Right cardiac atrium (tissue), 5 donors: ENCODE results near the gene UBE4B. TPM values are rescaled to one million over a fixed set of nuclear protein-coding genes. Genes with fewer than 3 reads are reported as not detected.

ENCODE experiments used
- ATAC-seq, 2 donors: fragments of 200-7000 bp; cut with Tn5 transposase; one replicate each; pipeline versions ENCODE4 v1.8.0 to v1.9.1; 2020; ENCODE audit warnings: moderate library complexity in 2 of 2, mild to moderate bottlenecking in 1 of 2
- DNase-seq, 3 donors: peaks; one replicate each; pipeline ENCODE4 v3.0.0-alpha.2; 2020
- H3K27ac ChIP-seq: one replicate; pipeline ENCODE4 v1.5.1; 2013; ENCODE audit warnings: mild to moderate bottlenecking, low read length, control low read depth, moderate library complexity
- H3K27me3 ChIP-seq: one replicate; pipeline ENCODE4 v1.6.1; 2013; ENCODE audit not compliant: control insufficient read depth, insufficient read depth
- H3K4me1 ChIP-seq: one replicate; pipeline ENCODE4 v1.6.1; 2013; ENCODE audit warnings: low read length; ENCODE audit not compliant: control insufficient read depth, insufficient read depth
- H3K4me3 ChIP-seq: one replicate; pipeline ENCODE4 v1.5.1; 2013; ENCODE audit warnings: low read length, control low read depth
- H3K9me3 ChIP-seq: one replicate; pipeline ENCODE4 v1.6.1; 2013; ENCODE audit warnings: low read length; ENCODE audit not compliant: control insufficient read depth
- WGBS: extraction: QIAGEN DNeasy Blood & Tissue Kit; methylation state at CpG from one replicate; pipeline ENCODE4 v1.1.7; 2013; 5-methylcytosine and 5-hydroxymethylcytosine counted together
- intact Hi-C, 4 donors: fragments of 100-400 bp; cut with DNase I; formaldehyde crosslinking; loops; one replicate each; pipeline versions ENCODE4 v1.11.0 to v1.14.0; 2022 to 2023
- polyA plus RNA-seq: library from polyadenylated mRNA; stranded (reverse); fragments of 200-250 nt; gene quantifications from one replicate; pipeline ENCODE4 v1.2.3, GENCODE V29; 2013
- total RNA-seq, 4 donors: library from RNA; stranded (reverse); fragmentation: NEBNext Ultra II Directional; extraction: Animal tissue kit (Norgen Biotek cat#: 25700); gene quantifications; one replicate each; pipeline ENCODE4 v1.2.1, GENCODE V29; 2021
- donor health status: healthy with polysubstance abuse.
- donor health status: DM: no; HTN: yes; CAD: no.
- donor health status: DM: no; HTN: no; CAD: no.
- donor health status: DM: no; HTN: yes; CAD: no; lungs with severe emphysema.
- donor health status: DM: yes; HTN: yes; CAD: no.

UBE4B gene
- total and polyA plus RNA-seq, 5 donors = 24.1 to 90.5 (median 62.8) TPM

- no peaks in the 10 kb centered on the region for H3K9me3 ChIP-seq
- H3K4me1 ChIP-seq = peaks cover 17% of the 10 kb centered on the region
- no peaks in the 10 kb centered on the region for H3K27me3 ChIP-seq
- intact Hi-C loops = no loop called here
- no peak for ATAC-seq
- H3K27ac ChIP-seq = no peak overlapping the region
- H3K4me3 ChIP-seq = no peak overlapping the region
- DNase-seq = no peak
- WGBS = 94% methylated on average over 4 of the region's 4 CpGs
Observed at GRCh38 chr1:10042746-10043145, 10.0 kb downstream of the UBE4B start.

- no peak overlapping the region for H3K4me3 ChIP-seq
- peak overlapping the region; percentile 55 for H3K27ac ChIP-seq
- ATAC-seq = peak; percentile 8 to 23
- no peaks in the 10 kb centered on the region for H3K9me3 ChIP-seq
- intact Hi-C loops = no loop called here
- no peak for DNase-seq
- no peaks in the 10 kb centered on the region for H3K27me3 ChIP-seq
- 64% methylated on average over 8 of the region's 8 CpGs for WGBS
- H3K4me1 ChIP-seq = peaks cover 20% of the 10 kb centered on the region
Observed at GRCh38 chr1:10045480-10046355, 13.0 kb downstream of the UBE4B start.

- H3K4me1 ChIP-seq = peaks cover 20% of the 10 kb centered on the region
- peak overlapping the region; percentile 55 for H3K27ac ChIP-seq
- no peak overlapping the region for H3K4me3 ChIP-seq
- intact Hi-C loops = no loop called here
- DNase-seq = peak in 2 of 3 donors; percentile 49 to 78
- WGBS = 57% methylated on average over 8 of the region's 8 CpGs
- ATAC-seq = peak; percentile 76 to 89
- no peaks in the 10 kb centered on the region for H3K9me3 ChIP-seq
- no peaks in the 10 kb centered on the region for H3K27me3 ChIP-seq
Observed at GRCh38 chr1:10046356-10047085, 13.8 kb downstream of the UBE4B start.

GRCh38 chr1:10048601-10049000, 15.8 kb downstream of the UBE4B start:
- H3K4me1 ChIP-seq = peaks cover 22% of the 10 kb centered on the region
- 88% methylated on average over 3 of the region's 3 CpGs for WGBS
- H3K27ac ChIP-seq = no peak overlapping the region
- no peaks in the 10 kb centered on the region for H3K9me3 ChIP-seq
- DNase-seq (no peak), ATAC-seq (no peak)
- H3K4me3 ChIP-seq = no peak overlapping the region
- intact Hi-C loops = no loop called here
- H3K27me3 ChIP-seq = no peaks in the 10 kb centered on the region

- no peak for DNase-seq
- intact Hi-C loops = no loop called here
- H3K27ac ChIP-seq = no peak overlapping the region
- no peak for ATAC-seq
- WGBS = 69% methylated on average over 3 of the region's 3 CpGs
- H3K27me3 ChIP-seq = no peaks in the 10 kb centered on the region
- H3K4me1 ChIP-seq = peaks cover 19% of the 10 kb centered on the region
- H3K4me3 ChIP-seq = no peak overlapping the region
- no peaks in the 10 kb centered on the region for H3K9me3 ChIP-seq
Observed at GRCh38 chr1:10050611-10051010, 17.9 kb downstream of the UBE4B start.

- ATAC-seq (no peak), DNase-seq (no peak)
- Histone ChIP-seq H3K4me3 (no peak overlapping the region), H3K4me1 (peaks cover 10% of the 10 kb centered on the region), H3K27ac (no peak overlapping the region), H3K9me3 (no peaks in the 10 kb centered on the region), H3K27me3 (no peaks in the 10 kb centered on the region)
- WGBS = 85% methylated on average over 1 of the region's 1 CpG
- intact Hi-C loops = no loop called here
Observed at GRCh38 chr1:10051656-10052055, 18.9 kb downstream of the UBE4B start.

GRCh38 chr1:10052347-10052746, 19.6 kb downstream of the UBE4B start:
- WGBS = 82% methylated on average over 4 of the region's 4 CpGs
- H3K27ac ChIP-seq = peak overlapping the region; percentile 19
- H3K4me1 ChIP-seq = peaks cover 7% of the 10 kb centered on the region
- ATAC-seq = no peak
- intact Hi-C loops = no loop called here
- DNase-seq = no peak
- no peaks in the 10 kb centered on the region for H3K9me3 ChIP-seq
- no peak overlapping the region for H3K4me3 ChIP-seq
- H3K27me3 ChIP-seq = no peaks in the 10 kb centered on the region

GRCh38 chr1:10054465-10054864, 21.7 kb downstream of the UBE4B start:
- ATAC-seq = no peak

GRCh38 chr1:10056599-10056987, 23.8 kb downstream of the UBE4B start:
- no peak overlapping the region for H3K4me3 ChIP-seq
- 86% methylated on average over 4 of the region's 4 CpGs for WGBS
- H3K27me3 ChIP-seq = no peaks in the 10 kb centered on the region
- ATAC-seq (no peak), DNase-seq (no peak)
- H3K27ac ChIP-seq = no peak overlapping the region
- intact Hi-C loops = no loop called here
- H3K4me1 ChIP-seq = peaks cover 13% of the 10 kb centered on the region
- no peaks in the 10 kb centered on the region for H3K9me3 ChIP-seq

More at GRCh38 chr1:10054465-10054864, 21.7 kb downstream of the UBE4B start:
- Histone ChIP-seq H3K9me3 (no peaks in the 10 kb centered on the region), H3K4me3 (no peak overlapping the region), H3K27ac (no peak overlapping the region), H3K27me3 (no peaks in the 10 kb centered on the region), H3K4me1 (peaks cover 7% of the 10 kb centered on the region)
- WGBS = 79% methylated on average over 2 of the region's 2 CpGs
- intact Hi-C loops = no loop called here
- no peak for DNase-seq

GRCh38 chr1:10057343-10057742, 24.6 kb downstream of the UBE4B start:
- Histone ChIP-seq H3K4me1 (peaks cover 12% of the 10 kb centered on the region), H3K9me3 (no peaks in the 10 kb centered on the region), H3K27ac (no peak overlapping the region), H3K27me3 (no peaks in the 10 kb centered on the region), H3K4me3 (no peak overlapping the region)
- no peak for DNase-seq
- peak in 1 of 2 donors; percentile 32 for ATAC-seq
- intact Hi-C loops = no loop called here
- WGBS = 73% methylated on average over 4 of the region's 4 CpGs

GRCh38 chr1:10057796-10058195, 25.0 kb downstream of the UBE4B start:
- Histone ChIP-seq H3K27me3 (no peaks in the 10 kb centered on the region), H3K4me3 (no peak overlapping the region), H3K4me1 (peaks cover 11% of the 10 kb centered on the region), H3K27ac (no peak overlapping the region), H3K9me3 (no peaks in the 10 kb centered on the region)
- intact Hi-C loops = no loop called here
- WGBS = 66% methylated on average over 5 of the region's 5 CpGs
- ATAC-seq (no peak), DNase-seq (no peak)
